ENCODE measurements around the gene MAML3. TPM values are rescaled to one million over a fixed set of nuclear protein-coding genes. Genes with fewer than 3 reads are reported as not detected.

MAML3 gene
- total RNA-seq, 4 donors from 2014 or later = 16.1 to 40.0 (median 18.1) TPM

GRCh38 chr4:140123666-140124377 is 30.2 kb downstream of the MAML3 start:
- H3K4me1 ChIP-seq = no peaks in the 10 kb centered on the region
- no peak for TF ChIP-seq POLR2A (IDR thresholded peaks at IDR 0.05)
- no peak for TF ChIP-seq POLR2AphosphoS5 (IDR thresholded peaks at IDR 0.05)
- no peak for TF ChIP-seq EP300 (IDR thresholded peaks at IDR 0.05; ENCODE audit: low read depth)
- TF ChIP-seq CTCF (IDR thresholded peaks at IDR 0.05) = no peak
- DNase-seq = no peak
- no peak overlapping the region for H3K27ac ChIP-seq
- no peaks in the 10 kb centered on the region for H3K27me3 ChIP-seq
- 82 to 88% methylated on average over 8 of the region's 8 CpGs for WGBS, 2 donors (ENCODE audit: low coverage in 1 of 2)
- in situ Hi-C loops (cut with MboI; ENCODE audit: low pct_ligation_motif_present in 1 of 4, low pct_unique_long_range_greater_than_20kb in 1 of 4, low sequenced_read_pairs in 3 of 4) = no loop called here
- no peaks in the 10 kb centered on the region for H3K9me3 ChIP-seq
- intact Hi-C loops (cut with DNase I; ENCODE audit: low total_unique reads) = no loop called here
- H3K4me3 ChIP-seq = no peak overlapping the region
- no peaks in the 10 kb centered on the region for H3K36me3 ChIP-seq

- Histone ChIP-seq H3K27me3 (no peaks in the 10 kb centered on the region), H3K9me3 (no peaks in the 10 kb centered on the region), H3K27ac (no peak overlapping the region), H3K4me1 (no peaks in the 10 kb centered on the region), H3K4me3 (no peak overlapping the region), H3K36me3 (no peaks in the 10 kb centered on the region)
- TF ChIP-seq CTCF (IDR thresholded peaks at IDR 0.05) = no peak
- no peak for TF ChIP-seq POLR2A (IDR thresholded peaks at IDR 0.05)
- no peak for TF ChIP-seq EP300 (IDR thresholded peaks at IDR 0.05; ENCODE audit: low read depth)
- TF ChIP-seq POLR2AphosphoS5 (IDR thresholded peaks at IDR 0.05) = no peak
- no peak for DNase-seq
- WGBS, 2 donors (ENCODE audit: low coverage in 1 of 2) = 50 to 75% methylated on average over 1 of the region's 1 CpG
- in situ Hi-C loops (cut with MboI; ENCODE audit: low pct_ligation_motif_present in 1 of 4, low pct_unique_long_range_greater_than_20kb in 1 of 4, low sequenced_read_pairs in 3 of 4) (no loop called here), intact Hi-C loops (cut with DNase I; ENCODE audit: low total_unique reads) (no loop called here)
These were observed 31.1 kb downstream of the MAML3 start for GRCh38 chr4:140122891-140123290.

GRCh38 chr4:140121646-140122045 is 32.3 kb downstream of the MAML3 start:
- Histone ChIP-seq H3K4me1 (no peaks in the 10 kb centered on the region), H3K27me3 (no peaks in the 10 kb centered on the region), H3K36me3 (no peaks in the 10 kb centered on the region), H3K9me3 (no peaks in the 10 kb centered on the region), H3K27ac (no peak overlapping the region), H3K4me3 (no peak overlapping the region)
- intact Hi-C loops (cut with DNase I; ENCODE audit: low total_unique reads) = no loop called here
- in situ Hi-C loops (cut with MboI; ENCODE audit: low pct_ligation_motif_present in 1 of 4, low pct_unique_long_range_greater_than_20kb in 1 of 4, low sequenced_read_pairs in 3 of 4) = no loop called here
- TF ChIP-seq POLR2AphosphoS5 (IDR thresholded peaks at IDR 0.05) (no peak), CTCF (IDR thresholded peaks at IDR 0.05) (no peak), EP300 (IDR thresholded peaks at IDR 0.05; ENCODE audit: low read depth) (no peak), POLR2A (IDR thresholded peaks at IDR 0.05) (no peak)
- 82 to 86% methylated on average over 2 to 3 of the region's 3 CpGs for WGBS, 2 donors (ENCODE audit: low coverage in 1 of 2)
- no peak for DNase-seq

GRCh38 chr4:140118931-140119640 is 34.9 kb downstream of the MAML3 start:
- in situ Hi-C loops (cut with MboI; ENCODE audit: low pct_ligation_motif_present in 1 of 4, low pct_unique_long_range_greater_than_20kb in 1 of 4, low sequenced_read_pairs in 3 of 4) = no loop called here
- H3K9me3 ChIP-seq = no peaks in the 10 kb centered on the region
- WGBS, 2 donors (ENCODE audit: low coverage in 1 of 2) = 92 to 100% methylated on average over 4 of the region's 4 CpGs
- H3K4me3 ChIP-seq = no peak overlapping the region
- H3K36me3 ChIP-seq = no peaks in the 10 kb centered on the region
- peaks cover 0 to 3% (median 0%) of the 10 kb centered on the region in 4 donors for H3K4me1 ChIP-seq
- no peak for DNase-seq
- TF ChIP-seq POLR2A (IDR thresholded peaks at IDR 0.05) = no peak
- no peak for TF ChIP-seq POLR2AphosphoS5 (IDR thresholded peaks at IDR 0.05)
- no peak for TF ChIP-seq EP300 (IDR thresholded peaks at IDR 0.05; ENCODE audit: low read depth)
- TF ChIP-seq CTCF (IDR thresholded peaks at IDR 0.05) = no peak
- H3K27me3 ChIP-seq = no peaks in the 10 kb centered on the region
- intact Hi-C loops (cut with DNase I; ENCODE audit: low total_unique reads) = no loop called here
- H3K27ac ChIP-seq = no peak overlapping the region

All from transverse colon (tissue), 4 donors.